Measurements from ENCODE around the gene COL10A1.

- no peak for TF ChIP-seq POLR2A (IDR thresholded peaks at IDR 0.05; ENCODE audit: low read length)
- TF ChIP-seq GATA1 (IDR thresholded peaks at IDR 0.05; ENCODE audit: low read depth, low read length), result no peak
These were observed 31.5 kb upstream of the COL10A1 start for GRCh38 chr6:116157391-116157790.
